Mucosa of gallbladder (tissue), 1 donor: ENCODE measurements around the gene JAK1. TPM values are rescaled to one million over a fixed set of nuclear protein-coding genes. Genes with fewer than 3 reads are reported as not detected.
A peak's percentile ranks its signal among the peaks of the same experiment; 100 is the strongest.

Experiments
- DNase-seq: peaks from one replicate; pipeline ENCODE4 v3.0.0-alpha.2; 2020; ENCODE audit warnings: low spot score
- total RNA-seq: library from RNA; stranded (reverse); gene quantifications from one replicate; pipeline ENCODE4 v1.2.1, GENCODE V29; 2021
- donor health status: DM: no; HTN: no; CAD: no.

The JAK1 gene
- total RNA-seq, 1 donor from 2014 or later, result 134 TPM

DNA sequence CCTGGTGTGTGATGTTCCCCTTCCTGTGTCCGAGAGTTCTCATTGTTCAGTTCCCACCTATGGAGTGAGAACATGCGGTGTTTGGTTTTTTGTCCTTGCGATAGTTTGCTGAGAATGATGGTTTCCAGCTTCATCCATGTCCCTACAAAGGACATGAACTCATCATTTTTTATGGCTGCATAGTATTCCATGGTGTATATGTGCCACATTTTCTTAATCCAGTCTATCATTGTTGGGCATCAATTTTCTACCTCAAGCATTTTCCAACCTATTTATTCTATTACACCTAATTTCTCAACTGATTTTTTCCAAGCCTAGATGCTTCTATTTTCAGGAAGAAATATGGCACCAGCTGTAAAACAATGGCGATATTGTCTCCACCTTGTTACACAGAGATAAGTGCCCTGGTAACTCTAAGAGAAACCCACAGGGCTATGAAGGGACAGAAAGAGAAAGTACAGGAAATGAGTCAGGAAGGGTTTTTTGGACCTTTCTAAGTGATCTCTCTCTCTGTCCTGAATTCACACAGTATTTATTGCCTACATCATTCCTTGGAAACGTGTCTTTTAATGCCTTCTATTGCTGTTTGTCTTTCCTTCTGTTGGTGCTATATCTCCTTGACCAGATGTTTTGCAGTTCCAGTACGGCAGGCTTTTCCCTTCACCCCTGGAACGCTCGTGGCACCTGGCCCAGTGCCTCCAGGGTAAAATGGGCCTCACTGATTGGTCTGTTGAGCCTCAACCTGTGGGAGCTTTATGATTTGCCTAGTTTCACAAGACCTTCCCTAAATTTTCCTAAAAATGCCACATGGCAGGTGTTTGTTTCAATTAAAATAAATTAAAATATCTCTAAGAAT is 14.6 kb upstream of the JAK1 start:
- DNase-seq, result no peak

DNA sequence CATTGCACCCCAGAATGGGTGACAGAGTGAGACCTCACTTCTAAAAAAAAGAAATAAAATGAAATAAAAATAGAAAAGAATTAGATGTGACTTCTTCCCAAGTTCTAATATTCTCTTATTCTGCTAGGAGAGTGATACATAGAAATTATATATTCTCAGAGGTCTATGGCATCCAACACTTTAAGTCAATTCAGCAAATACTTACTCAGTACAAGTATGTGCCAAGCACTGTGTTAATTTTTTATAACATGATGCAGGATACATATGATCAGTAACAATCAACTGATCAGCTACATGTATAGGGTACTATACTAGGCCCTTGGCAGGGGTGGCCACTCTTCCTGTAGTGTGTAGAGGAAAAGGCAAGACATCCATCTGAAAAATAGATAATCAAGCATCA is 13.0 kb upstream of the JAK1 start:
- no peak for DNase-seq

DNA sequence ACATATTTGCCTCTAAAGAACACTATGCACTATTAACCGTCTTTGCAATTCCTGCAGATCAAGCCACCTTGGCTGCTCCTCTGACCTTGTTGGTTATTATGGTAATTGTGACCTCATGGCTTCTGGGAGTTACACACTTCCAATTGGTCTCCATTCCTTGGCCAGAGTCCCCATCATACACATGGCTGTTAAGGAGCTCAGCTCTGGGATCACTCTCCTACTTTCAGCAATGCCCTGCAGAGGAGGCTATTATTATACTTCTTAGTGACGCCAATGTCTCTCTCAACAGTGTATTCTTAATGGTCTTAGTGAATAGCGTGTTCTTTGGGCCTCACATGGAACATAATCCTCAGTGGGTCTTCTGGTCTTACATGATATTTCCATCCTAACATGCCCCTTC is 10.0 kb upstream of the JAK1 start:
- DNase-seq, result no peak

DNA sequence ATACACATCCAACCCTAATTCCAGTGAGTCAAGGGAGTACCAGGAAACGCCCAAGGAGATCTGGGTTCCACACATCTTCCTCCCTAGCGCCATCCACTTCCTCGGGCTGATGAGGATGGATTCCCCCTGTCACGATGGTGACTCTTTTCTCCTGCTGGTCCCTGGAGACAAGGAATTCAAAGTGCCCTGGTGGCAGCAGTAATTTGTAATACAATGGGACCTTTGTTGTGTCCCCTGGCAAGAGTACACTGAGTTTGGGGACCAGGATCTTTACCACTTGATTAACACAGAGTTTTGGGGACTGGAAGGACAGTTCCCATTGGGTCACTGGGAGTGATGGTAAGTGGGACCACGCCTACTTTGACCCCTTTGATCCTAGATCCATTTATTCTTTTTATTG is 9.4 kb upstream of the JAK1 start:
- no peak for DNase-seq

DNA sequence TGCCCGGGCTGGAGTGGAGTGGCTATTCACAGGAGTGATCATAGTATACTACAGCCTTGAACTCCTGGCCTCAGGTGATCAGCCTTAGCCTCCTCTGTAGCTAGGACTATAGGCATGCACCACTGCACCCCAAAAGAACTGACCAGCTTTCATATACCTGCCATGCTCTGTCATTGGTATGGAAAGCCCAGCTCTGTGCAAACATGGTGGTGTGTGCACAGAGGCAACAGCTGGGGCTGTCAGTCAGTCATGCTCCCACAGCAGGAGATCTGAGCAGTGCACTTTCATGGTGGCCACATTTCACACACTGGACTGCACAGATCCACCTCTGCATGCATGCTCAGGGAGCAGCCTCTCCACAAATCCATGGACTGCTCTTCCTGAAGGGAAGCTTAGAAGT is 8.8 kb upstream of the JAK1 start:
- DNase-seq, result no peak

DNA sequence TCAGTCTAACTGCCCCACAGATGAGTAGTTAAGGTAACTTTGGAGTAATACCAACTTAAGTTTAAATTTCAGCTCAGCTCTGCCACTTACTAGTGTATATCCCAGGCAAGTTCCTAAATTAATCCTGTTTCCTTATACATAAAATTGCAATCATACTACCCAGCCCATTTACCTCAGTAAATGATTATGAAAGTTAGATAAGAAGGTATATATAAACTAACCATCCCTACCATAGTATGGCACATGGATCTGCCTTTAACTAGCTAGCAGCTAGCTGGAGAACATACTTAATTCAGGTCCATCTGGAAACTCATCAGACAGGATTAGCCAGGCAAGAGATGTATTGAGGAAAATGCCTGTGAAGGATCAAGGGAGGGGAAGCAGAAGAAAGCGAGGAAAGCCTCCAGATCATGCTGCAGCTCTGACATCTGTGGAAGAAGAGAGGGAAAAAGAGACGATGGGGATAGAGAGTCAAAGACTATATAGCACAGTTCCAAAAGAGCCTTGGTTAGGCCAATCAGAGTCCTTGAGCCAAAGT is 8.0 kb upstream of the JAK1 start:
- DNase-seq, result no peak

DNA sequence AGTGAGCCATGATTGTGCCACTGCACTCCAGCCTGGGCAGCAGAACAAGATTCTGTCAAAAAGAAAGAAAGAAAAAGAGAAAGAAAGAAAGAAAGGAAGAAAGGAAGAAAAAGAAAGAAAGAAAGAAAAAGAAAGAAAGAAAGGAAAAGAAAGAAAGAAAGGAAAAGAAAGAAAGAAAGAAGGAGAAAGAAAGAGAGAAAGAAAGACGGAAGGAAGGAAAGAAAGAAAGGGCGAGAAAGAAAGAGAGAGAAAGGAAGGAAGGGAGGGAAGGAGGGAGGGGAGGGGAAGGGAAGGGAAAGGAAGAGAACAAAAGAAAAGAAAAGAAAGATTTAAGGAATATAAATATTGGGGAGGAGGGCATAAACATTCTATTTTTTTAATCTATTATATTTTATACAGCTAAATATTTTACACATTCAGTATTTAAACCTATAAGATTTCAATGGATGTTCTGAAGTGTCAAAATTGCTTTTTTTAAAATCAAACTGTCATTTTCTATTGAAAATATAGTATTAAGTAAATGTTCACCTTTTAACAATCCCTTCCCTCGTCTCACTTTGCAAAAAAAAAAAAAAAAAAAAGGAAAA is 6.8 kb upstream of the JAK1 start:
- DNase-seq, result no peak

DNA sequence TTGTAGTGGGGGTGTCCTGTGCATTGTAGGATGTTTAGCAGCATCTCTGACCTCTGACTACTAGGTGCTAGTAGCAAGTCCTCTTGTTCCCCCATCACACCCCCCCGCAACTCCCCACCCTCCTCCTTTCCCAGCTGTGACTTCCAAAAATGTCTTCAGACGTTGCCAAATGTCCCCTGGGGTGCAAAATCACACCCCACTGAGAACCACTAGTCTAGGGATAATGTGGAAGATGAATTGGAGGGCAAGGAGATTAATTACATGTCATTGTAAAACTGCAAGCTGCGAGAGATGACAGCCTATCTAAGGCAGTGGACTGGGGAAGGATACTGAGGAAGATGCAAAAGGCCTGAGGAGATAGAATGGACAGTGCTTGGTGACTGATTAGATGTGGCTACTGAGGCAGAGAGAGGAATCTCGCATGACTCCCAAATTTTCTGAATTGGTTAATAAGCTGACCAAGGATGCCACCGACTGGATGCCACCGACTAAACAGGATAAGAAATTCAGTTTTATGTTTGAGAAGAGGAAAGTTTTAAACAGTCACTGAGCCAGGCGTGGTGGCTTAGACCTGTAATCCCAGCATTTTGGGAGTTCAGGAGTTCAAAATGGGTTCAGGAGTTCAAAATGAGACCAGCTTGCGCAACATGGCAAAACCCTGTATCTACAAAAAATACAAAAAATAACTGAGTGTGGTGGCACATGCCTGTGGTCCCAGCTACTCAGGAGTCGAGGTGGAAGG is 3.1 kb upstream of the JAK1 start:
- no peak for DNase-seq

DNA sequence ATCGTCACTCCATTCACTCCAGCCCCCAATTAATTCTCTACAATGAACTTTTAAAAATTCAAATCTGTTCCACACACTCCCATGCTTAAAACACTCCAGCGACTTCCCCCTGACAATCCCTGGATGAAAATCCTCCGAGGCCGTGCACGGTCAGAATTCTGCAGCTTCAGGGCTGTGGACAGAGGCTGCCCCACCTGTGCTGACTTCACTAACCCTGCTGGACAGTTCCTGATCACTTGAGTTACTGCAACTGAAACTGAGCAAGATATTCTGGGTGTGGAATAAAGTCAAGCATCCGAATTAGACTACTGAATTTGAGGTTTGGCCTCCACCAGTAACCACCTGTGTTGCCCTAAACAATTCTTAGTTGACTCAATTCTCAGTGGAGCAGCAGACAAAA is 1.0 kb upstream of the JAK1 start:
- no peak for DNase-seq

DNA sequence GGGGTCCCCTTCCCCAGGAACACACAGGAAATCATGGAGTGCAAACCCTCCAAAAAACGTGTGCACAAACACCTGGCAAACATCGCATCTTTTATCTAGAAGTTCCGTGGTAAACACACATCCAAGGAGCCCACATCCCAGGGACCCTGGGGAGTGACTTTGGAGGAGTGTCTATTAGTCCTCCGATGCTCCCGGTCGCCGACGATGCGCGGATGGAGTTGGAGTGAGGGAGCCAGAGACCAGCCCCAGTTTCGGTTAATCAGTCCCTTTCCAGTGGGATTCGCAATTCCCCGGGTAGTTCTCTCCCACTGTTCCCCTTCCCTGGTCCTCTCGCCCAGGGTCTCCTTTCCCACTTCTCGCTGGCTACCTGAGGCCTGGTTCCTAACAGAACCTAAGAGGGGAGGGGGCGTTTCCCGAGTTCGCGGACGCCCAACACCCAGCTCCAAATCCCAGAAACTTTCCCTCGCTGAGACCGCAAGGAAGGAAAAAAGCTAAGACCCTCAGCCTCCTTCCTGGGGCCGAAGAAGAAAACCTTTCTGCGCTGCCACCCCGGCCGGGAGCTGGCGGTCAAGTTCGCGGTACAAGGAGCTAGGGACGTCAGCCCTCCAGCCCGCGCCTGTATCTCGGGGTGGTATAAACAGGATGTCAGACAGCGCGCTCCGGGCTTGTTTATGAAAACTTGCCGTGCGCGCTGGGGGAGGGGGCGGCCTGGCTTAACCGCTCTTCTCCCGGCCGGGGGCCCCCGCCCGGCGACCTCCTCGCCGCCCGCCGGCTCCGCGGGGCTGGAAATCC is 787 bp downstream of the JAK1 start:
- DNase-seq, result peak; percentile 71

DNA sequence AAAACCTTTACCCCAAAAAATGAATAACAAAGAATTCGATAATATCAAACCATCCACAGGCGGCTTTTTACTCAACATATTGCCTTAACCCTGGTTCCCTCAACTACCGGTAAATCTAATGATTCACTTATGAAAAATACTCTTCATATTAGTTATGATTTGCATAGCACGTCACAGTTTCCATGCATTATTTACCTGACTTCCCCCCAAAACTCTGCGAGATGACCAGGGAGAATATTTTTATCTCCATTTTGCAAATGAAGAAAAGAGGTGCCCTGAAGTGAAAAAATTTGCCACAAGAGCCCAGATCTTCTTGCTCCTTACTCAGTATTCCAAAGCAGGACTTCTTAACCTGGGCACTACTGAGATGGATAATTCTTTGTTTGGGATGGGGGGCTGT is 2.9 kb downstream of the JAK1 start:
- DNase-seq, result no peak

DNA sequence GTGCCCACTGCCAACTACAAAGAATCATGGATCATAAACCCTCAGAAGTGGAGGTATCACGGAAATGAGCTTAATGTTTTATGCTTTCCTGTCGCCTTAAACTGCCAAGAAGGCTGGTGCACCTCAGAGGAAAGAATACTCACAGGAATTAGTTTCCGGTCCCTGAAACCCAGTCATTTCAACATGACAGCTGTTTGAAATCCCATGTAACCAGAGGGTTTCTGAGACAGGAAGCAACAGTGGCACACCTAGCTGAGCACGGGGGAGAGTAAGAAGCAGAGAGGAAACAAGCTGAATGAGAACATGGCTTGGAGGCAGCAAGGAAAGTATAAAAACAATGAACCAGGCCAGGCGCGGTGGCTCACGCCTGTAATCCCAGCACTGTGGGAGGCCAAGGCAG is 3.9 kb downstream of the JAK1 start:
- no peak for DNase-seq

DNA sequence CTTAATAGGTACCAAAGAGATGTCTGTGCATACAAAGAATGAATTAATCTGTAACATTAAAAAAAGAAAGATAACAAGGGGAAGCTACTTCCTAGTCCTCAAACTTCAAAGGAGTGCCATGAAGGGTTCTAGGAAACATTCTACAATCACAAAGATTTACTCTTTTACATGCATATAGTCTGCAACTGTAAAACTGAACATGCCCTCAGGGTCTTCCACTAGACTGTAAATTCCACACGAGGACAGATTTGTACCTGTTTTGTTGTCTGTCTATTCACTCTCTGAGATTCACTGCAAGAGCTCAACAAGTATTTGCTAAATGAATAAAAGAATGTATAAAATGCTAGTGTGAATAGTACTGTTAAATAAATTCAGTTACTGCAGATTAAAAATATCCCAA is 4.4 kb downstream of the JAK1 start:
- DNase-seq, result no peak

DNA sequence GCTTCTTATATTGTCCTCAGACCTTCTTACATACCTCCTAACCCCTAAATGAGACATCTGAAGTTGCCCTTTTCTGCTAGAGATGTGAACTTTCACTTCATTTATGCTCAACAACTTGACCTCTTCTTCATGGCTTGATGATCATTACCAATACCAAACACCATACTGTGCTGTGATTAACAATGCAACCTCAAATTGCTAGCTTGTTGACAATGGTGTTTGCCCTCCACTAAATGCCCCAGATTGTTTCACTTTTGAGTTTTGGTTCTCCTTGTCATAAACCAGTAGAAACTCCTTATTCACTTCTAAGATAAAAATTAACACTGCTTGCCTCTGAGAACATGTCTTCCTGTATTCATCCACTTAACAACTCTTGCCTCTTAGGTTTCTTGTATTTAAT is 5.6 kb downstream of the JAK1 start:
- no peak for DNase-seq

DNA sequence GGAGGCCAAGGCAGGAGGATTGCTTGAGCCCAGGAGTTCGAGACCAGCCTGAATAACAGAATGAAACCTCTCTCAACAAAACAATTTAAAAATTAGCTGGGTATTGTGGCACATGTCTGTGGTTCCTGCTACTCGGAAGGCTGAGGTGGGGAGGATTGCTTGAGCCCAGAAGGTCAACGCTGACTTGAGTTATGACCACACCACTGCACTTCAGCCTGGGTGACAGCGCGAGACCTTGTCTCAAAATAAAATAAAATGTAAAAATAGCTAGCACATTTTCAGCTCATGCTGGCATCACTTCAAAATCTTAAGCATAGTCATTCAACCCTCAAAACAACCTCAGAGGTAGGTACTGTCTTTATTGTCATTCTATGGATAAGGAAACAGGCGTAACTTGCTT is 6.4 kb downstream of the JAK1 start:
- DNase-seq, result no peak

DNA sequence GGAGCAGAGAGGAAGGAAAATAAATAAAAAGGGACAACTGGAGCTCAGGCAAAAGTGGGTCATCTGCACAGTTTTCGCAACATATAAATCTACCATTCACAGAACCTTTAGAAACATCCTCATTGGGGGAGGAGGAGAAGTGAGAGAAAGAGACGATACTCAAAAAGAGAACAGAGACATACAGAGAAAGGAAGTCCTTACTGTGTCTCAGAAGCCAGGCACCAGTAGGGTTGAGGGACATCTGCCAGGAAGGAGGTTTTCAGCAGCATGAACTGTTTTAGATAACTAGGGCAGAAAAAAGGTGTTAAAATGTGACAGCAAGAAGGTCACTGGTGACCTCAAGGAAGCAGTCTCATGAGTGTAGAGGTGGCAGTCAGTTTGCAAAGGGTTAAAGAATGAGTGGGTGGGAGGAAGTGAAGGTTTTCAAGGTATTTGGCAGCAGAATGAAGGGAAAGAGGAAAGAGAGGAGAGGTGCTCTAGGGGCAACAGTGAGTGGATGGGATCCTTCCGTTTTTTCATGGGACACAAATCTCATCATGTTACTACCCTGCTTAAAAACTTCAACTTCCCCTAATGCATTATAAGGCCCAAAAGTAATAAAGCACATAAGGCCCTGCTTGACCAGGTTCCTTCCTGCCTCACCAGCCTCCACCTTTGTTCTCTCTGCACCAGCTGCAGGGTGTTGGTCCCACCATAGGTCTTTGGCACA is 9.5 kb downstream of the JAK1 start:
- no peak for DNase-seq

DNA sequence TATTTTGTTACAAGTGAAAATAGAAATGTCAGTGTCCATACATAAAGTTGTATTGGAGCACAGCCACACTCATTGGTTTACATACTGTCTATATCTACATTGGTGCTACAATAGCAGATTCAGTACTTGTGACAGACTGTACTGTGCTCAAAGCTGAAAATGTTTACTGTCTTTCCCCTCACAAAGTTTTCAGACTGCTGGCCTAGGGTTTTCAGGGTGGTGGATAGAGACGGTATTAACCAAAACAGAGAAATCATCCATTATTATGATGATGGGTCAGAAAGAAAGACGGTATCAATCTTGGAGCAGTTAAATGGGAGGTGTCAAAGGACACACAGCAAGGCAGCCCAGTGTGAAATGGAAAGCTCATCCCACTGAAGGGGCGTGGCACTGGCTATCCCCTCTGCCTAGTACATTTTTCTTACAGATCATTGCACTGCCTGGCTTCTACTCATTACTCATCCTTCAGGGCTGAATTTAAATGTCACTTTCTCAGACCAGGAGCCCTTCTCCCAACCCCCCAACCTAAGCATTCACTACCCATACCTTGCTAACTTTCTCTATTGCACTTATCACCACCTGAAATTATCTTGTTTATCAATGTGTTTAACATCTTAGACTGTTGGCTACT is 10.2 kb downstream of the JAK1 start:
- DNase-seq, result no peak

DNA sequence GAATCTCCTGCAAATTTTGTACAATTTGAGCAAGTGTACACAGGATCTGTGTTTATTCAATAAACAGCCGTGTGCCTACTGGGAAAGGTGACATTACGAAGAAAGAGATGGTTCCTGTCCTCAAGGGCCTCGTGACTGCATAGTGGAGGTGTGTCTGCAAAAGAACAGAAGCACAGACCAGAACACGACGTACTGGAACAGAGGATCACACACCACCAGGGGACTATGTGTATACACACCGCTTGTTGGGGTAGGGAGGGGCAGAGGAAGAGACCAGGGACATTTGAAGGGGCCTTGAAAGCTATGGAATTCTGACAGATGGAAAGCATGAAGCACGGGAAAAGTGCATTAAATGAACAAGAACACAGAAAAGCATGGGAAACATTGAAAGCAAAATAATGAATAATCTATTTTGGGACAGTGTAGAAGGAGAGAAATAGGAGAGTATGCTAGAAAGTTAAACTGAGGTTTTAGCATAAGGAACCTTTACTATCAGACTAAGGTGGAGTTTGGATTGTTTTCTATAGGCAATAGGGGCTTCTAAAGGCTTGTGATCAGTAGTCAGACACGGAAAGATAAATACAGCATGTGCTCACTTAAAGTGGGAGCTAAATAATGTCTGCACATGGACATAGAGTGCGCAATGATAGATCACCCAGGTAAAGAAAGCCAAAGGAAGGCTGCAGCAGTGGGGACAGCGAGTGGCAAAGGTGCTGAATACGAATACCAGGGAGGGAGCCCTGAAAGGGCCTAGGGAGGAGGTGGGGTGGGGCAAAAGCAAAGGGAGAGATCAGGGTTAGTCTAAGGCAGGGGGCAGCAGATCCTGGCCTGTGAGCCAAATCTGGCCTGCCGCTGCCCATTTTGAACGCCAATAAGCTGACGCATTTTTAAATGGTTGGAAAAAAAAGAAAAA is 11.0 kb downstream of the JAK1 start:
- DNase-seq, result peak; percentile 45

DNA sequence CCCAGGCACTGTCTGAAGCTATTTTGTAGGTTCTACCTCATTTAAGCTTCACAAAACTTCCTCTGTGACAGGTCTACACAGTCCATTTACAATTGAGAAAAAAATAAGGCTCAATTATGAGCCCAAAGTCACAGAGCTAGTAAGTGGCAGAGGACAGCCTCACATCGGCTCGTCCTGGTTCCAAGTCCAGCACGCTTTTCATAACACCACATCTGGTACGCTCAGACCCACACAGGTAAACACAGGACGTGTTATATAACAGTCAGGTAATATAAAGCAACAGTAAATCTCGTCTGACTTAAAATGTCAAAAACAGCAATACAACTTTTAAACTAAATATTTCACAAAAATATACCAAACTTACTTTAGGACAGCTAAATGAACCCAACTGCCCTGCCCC is 13.1 kb downstream of the JAK1 start:
- DNase-seq, result no peak
